H1 (cell line): ENCODE data around the gene LMNA. TPM values are rescaled to one million over a fixed set of nuclear protein-coding genes. Genes with fewer than 3 reads are reported as not detected.

Experiments used
- CBX5 ChIP-seq: fragments of 300-800, 300-1000 bp; sonication (generic); IDR thresholded peaks from 2 replicates; pipeline ENCODE4 v1.7.1; 2016; ENCODE audit warnings: antibody characterized with exemption, low read length, low read depth
- CHD7 ChIP-seq: fragments of 300-600 bp; sonication (generic); IDR thresholded peaks from 2 replicates; pipeline ENCODE4 v1.7.1; 2012; ENCODE audit warnings: low read length, moderate library complexity, mild to moderate bottlenecking, inconsistent platforms; ENCODE audit not compliant: insufficient replicate concordance
- GTF2F1 ChIP-seq: IDR thresholded peaks from 2 replicates; pipeline ENCODE4 v1.6.1; 2012; ENCODE audit warnings: low read depth, low read length, improper control_type of control experiment, borderline replicate concordance
- MAX ChIP-seq: IDR thresholded peaks from 2 replicates; pipeline ENCODE4 v1.6.1; 2012; ENCODE audit warnings: inconsistent platforms
- POU5F1 ChIP-seq: IDR thresholded peaks from 2 replicates; pipeline ENCODE4 v1.6.1; 2011; ENCODE audit warnings: low read depth, mild to moderate bottlenecking, low read length, moderate library complexity
- RBBP5 ChIP-seq: IDR thresholded peaks from 2 replicates; pipeline ENCODE4 v1.7.1; 2012; ENCODE audit warnings: low read depth, mild to moderate bottlenecking, inconsistent platforms, low read length, moderate library complexity, borderline replicate concordance
- SP2 ChIP-seq: IDR thresholded peaks from 2 replicates; pipeline ENCODE4 v1.6.1; 2012; ENCODE audit warnings: mild to moderate bottlenecking, low read length, inconsistent platforms
- SP4 ChIP-seq: IDR thresholded peaks from 2 replicates; pipeline ENCODE4 v1.6.1; 2012; ENCODE audit warnings: low read length, inconsistent platforms
- TAF1 ChIP-seq: IDR thresholded peaks from 2 replicates; pipeline ENCODE4 v1.6.1; 2011; ENCODE audit warnings: mild to moderate bottlenecking, low read depth, low read length
- YY1 ChIP-seq: IDR thresholded peaks from 2 replicates; pipeline ENCODE4 v1.6.1; 2011; ENCODE audit warnings: low read depth, mild to moderate bottlenecking, low read length
- polyA plus RNA-seq, 7 experiments: library from polyadenylated mRNA; depleted of rRNA in 3 of 7; stranded (reverse) in 5 of 7; unstranded in 2 of 7; fragments of >200 nt in 5 of 7; fragments of 200-250 nt in 2 of 7; gene quantifications; 1 replicate in 5 of 7; 2 replicates in 1 of 7; 4 replicates in 1 of 7; pipeline versions ENCODE4 v1.2.1 to v1.2.3, GENCODE V29; 2011 to 2013; ENCODE audit warnings: missing spikeins in 2 of 7, mixed read lengths in 2 of 7
- total RNA-seq: library from RNA; stranded (reverse); fragmentation: NEBNext Ultra II Directional; extraction: Animal tissue kit (Norgen Biotek cat#: 25700); gene quantifications from 2 replicates; pipeline ENCODE4 v1.2.1, GENCODE V29; 2021

The LMNA gene
- total and polyA plus RNA-seq, 2 of the 8 experiments (the other 6 are each of a cell fraction or from before 2014, with no cell fraction given) = 25.8 to 46.8 TPM

- TF ChIP-seq CHD7 = no peak
- no peak for TF ChIP-seq RBBP5
- peak; percentile 36; the same call in 1 of the 2 replicates for TF ChIP-seq SP4
- TF ChIP-seq MAX = peak; percentile 30
- TF ChIP-seq CBX5 = no peak
- TF ChIP-seq YY1 = peak; percentile 46; the same call in 1 of the 2 replicates
- no peak for TF ChIP-seq SP2
- TF ChIP-seq GTF2F1 = no peak
- no peak for TF ChIP-seq POU5F1
- TF ChIP-seq TAF1 = no peak
Observed at GRCh38 chr1:156140879-156141707, 26.6 kb downstream of the LMNA start (continued).
